KOPT-K1 (cell line): Measurements from ENCODE around the gene HBD.
"Not testable (repeated sequence)": the region's sequence is repeated elsewhere in the genome, so short reads cannot be mapped to it uniquely, and the experiment has no call there.

Source experiments
- H3K27ac ChIP-seq: fragments of 200-600 bp; sonication (generic); 2 replicates; pipeline ENCODE4 v1.5.1; 2016; ENCODE audit warnings: antibody characterized with exemption, mild to moderate bottlenecking, low read depth, low read length; ENCODE audit not compliant: poor library complexity, severe bottlenecking
- H3K36me3 ChIP-seq: fragments of 200-600 bp; sonication (generic); 2 replicates; pipeline ENCODE4 v1.5.1; 2017; ENCODE audit warnings: antibody characterized with exemption, mild to moderate bottlenecking, low read length, moderate library complexity; ENCODE audit not compliant: insufficient read depth
- H3K9me3 ChIP-seq: fragments of 200-600 bp; sonication (generic); 2 replicates; pipeline ENCODE4 v1.5.1; 2017; ENCODE audit warnings: antibody characterized with exemption, low read length, mild to moderate bottlenecking; ENCODE audit not compliant: insufficient read depth, poor library complexity, severe bottlenecking

HBD gene

DNA sequence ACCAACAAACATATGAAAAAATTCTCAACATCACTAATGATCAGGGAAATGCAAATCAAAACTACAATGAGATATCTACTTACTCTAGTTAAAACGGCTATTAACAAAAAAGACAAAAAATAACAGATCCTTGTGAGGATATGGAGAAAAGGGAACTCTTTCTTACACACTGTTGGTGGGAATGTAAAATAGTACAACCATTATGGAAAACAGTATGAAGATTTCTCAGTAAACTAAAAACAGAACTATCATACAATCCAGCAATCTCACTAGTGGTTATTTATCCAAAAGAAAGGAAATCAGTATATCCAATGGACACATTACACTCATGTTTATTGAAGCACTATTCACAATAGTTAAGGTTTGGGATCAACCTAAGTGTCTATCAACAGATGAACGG is 31.5 kb upstream of the HBD start:
- Histone ChIP-seq H3K36me3 (no peaks in the 10 kb centered on the region), H3K27ac (no peak overlapping the region), H3K9me3 (no peaks in the 10 kb centered on the region)

DNA sequence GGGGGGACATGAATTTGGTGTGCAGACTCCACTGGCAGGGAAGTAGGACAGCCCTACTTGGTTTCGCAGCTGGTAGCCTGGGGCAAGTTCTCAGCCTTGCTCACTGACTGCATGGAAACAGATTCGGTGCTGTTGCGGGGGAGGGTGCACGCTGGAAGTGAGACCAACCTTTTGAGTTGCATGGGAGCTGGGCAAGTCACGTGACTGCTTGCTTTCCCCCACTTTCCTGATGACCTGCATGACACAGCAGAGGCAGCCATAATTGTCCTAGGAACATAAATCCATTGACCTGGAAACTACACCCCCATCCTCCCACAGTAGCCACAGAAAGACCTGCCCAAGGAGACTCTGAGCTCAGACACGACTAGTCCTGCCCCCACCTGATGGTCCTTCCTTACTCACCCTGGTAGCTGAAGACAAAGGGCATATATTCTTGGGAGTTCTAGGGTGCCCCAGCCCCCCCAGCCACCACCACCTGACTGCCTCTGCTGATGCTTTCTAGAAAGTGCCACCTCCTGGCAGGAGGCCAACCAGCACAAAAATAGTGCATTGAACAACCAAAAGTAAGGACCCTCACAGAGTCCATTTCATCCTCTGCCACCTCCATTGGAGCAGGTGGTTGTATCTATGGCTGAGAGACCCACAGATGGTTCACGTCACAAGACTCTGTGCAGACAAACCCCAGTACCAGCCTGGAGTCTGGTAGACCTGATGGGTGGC is 24.4 kb upstream of the HBD start:
- no peaks in the 10 kb centered on the region for H3K9me3 ChIP-seq
- H3K27ac ChIP-seq: no peak overlapping the region
- H3K36me3 ChIP-seq: no peaks in the 10 kb centered on the region

DNA sequence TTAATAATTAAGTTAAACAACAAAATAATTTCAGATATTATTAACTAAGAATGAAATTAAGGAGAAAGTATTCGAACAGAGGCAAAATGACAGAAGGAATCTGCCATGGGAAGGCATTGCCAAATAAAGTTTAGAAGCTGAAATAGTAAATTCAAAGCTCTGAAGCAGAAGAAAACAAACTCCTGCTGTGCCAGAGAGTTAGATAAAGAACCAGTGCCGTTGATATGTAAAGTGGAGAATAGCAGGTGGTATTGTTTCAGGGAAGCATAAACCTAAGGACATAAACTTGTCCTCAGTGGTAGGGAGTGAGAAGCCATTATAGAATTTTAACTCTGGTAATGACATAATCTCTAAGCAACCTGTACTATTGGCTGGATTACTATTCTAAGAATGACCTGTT is 23.0 kb upstream of the HBD start:
- no peak overlapping the region for H3K27ac ChIP-seq
- no peaks in the 10 kb centered on the region for H3K9me3 ChIP-seq
- no peaks in the 10 kb centered on the region for H3K36me3 ChIP-seq

DNA sequence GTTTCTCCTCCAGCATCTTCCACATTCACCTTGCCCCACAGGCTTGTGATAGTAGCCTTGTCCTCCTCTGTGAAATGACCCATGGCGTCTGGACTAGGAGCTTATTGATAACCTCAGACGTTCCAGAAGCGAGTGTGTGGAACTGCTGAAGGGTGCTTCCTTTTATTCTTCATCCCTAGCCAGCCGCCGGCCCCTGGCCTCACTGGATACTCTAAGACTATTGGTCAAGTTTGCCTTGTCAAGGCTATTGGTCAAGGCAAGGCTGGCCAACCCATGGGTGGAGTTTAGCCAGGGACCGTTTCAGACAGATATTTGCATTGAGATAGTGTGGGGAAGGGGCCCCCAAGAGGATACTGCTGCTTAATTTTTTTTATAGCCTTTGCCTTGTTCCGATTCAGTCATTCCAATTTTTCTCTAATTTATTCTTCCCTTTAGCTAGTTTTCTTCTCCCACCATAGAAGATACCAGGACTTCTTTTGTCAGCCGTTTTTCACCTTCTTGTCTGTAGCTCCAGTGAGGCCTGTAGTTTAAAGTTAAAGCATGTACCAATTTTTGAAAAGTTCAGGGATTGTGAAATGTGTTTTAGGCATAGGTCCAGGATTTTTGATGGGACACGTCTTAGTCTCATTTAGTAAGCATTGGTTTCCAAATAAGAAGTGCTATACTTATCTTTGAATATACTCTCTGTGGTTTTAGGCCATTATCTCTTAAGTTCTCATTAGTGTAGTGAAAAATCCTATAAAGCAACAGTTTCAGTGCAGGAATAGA is 20.5 kb upstream of the HBD start, which contains the start of gene HBG2:
TSS of gene HBG2 (minus strand) at position 136 of the 768 bp plus-strand sequence. CDS start at position 83, 53 bp downstream.
- not testable (repeated sequence) for H3K36me3 ChIP-seq, H3K27ac ChIP-seq, H3K9me3 ChIP-seq

DNA sequence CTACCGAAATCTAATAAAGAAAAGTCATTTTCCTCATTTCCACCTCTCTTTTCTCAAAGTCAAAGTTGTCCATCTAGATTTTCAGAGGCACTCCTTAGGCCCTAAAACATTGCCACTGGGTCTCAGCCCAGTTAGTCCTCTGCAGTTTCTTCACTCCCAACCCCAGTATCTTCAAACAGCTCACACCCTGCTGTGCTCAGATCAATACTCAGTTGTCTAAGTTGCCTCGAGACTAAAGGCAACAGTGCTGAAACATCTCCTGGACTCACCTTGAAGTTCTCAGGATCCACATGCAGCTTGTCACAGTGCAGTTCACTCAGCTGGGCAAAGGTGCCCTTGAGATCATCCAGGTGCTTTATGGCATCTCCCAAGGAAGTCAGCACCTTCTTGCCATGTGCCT is 19.7 kb upstream of the HBD start:
- not testable (repeated sequence) for H3K27ac ChIP-seq, H3K36me3 ChIP-seq, H3K9me3 ChIP-seq

DNA sequence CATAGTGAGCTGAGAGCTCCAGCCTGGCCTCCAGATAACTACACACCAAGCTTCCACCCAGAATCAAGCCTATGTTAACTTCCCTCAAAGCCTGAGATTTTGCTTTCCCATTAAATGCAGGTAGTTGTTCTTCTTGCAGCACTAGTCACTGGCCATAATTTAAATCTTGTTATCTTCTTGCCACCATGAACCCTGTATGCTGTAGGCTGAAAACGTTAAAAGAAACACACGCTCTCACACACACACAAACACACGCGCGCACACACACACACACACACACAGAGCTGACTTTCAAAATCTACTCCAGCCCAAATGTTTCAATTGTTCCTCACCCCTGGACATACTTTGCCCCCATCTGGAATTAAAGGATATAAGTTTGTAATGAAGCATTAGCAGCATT is 19.2 kb upstream of the HBD start:
- not testable (repeated sequence) for H3K9me3 ChIP-seq, H3K27ac ChIP-seq, H3K36me3 ChIP-seq

DNA sequence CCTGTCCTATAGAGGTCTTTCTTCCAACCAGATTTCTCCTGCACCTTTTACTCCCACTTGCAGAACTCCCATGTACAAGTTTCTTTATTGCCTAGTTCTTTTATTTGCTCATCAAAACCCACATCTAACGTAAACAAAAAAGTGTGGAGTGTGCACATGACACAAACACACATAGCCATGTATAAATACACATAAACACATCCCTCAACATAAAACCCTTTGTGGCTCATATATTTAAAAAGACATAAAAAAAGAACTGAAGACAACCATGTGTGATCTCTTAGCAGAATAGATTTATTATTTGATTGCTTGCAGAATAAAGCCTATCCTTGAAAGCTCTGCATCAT is 18.6 kb upstream of the HBD start:
- no peaks in the 10 kb centered on the region for H3K9me3 ChIP-seq
- no peak overlapping the region for H3K27ac ChIP-seq

DNA sequence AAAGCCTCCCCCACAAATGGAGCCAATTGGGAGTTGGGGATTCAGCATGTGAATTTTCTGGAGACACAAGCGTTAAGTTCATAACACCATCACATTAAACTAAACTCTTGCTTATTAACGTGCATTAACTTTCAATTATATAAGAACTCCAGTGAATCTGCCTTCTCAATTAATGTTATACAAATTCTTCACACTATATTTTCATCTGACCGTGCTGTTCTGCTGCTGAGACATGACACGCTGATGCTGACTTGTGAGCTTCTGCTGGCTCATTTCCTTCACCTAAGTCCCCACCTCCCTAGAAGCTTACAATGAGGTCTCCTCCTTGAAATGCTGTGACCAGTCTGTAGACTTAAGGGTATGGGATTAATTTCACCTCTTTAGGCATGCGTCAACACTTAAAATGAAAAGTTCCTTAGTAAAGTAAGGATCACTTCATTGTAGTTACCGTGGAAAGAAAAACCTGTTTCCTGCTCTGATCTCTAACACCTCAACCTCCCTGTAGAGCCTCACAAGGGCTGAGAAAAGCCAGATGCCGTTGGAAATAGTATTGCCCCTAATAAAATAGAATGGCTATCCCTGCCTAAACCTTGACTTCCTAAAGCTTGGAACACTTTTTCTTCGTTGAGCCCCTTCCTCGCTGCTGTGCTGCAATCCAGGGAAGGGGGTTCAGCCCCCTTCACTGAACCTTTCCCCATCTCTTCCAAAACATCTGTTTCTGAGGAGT is 18.1 kb upstream of the HBD start:
- no peaks in the 10 kb centered on the region for H3K36me3 ChIP-seq
- H3K9me3 ChIP-seq: no peaks in the 10 kb centered on the region
- H3K27ac ChIP-seq: no peak overlapping the region

More for the DNA sequence above, 18.6 kb upstream of the HBD start:
- H3K36me3 ChIP-seq: no peaks in the 10 kb centered on the region

DNA sequence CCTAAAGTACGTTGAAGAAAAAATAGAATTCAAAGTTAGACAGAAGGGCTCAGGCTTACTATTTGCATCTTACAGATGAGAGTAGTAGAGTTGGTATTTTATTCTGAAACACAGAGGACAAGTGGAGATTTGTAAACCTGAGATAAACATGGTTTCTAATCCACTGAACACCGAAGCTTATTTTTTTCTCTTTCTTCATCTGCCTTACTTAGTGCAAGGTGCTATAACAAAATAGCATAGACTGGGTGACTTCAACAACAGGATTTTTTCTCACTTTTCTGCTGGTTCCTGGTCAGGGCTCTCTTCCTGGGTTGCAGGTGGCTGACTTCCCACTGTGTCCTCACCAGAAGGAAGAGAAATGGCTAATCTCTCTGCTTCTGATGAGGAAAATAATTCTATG is 17.5 kb upstream of the HBD start:
- Histone ChIP-seq H3K9me3 (no peaks in the 10 kb centered on the region), H3K27ac (no peak overlapping the region), H3K36me3 (no peaks in the 10 kb centered on the region)

DNA sequence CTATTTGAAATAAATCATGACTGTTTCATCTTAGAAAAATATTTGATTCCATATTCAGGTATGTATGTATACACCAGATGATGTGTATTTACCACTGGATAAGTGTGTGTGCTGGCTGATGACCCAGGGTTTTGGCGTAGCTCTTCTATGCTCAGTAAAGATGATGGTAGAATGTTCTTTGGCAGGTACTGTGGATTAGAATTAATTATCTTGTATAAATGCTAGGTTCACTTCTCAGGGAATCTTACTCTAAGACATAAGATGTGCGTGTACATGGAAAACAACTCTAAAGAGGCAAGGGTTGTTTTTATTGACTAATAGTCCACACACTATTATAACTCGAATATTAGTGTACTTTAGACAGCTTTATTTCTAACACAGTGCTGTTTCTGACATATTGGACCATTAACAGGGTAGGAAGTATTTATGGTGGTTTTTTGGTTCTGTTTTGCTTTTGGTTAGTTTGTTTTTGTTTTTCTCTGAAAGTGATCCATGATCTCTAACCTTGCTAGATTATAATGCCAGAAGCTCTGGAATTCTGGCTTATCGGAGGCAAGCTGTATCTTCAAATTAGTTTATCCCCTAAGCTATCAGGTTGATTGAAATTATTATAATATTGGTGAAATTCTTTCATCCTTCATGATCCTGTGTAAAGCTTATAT is 16.4 kb upstream of the HBD start:
- H3K27ac ChIP-seq: no peak overlapping the region
- H3K9me3 ChIP-seq: no peaks in the 10 kb centered on the region
- no peaks in the 10 kb centered on the region for H3K36me3 ChIP-seq

DNA sequence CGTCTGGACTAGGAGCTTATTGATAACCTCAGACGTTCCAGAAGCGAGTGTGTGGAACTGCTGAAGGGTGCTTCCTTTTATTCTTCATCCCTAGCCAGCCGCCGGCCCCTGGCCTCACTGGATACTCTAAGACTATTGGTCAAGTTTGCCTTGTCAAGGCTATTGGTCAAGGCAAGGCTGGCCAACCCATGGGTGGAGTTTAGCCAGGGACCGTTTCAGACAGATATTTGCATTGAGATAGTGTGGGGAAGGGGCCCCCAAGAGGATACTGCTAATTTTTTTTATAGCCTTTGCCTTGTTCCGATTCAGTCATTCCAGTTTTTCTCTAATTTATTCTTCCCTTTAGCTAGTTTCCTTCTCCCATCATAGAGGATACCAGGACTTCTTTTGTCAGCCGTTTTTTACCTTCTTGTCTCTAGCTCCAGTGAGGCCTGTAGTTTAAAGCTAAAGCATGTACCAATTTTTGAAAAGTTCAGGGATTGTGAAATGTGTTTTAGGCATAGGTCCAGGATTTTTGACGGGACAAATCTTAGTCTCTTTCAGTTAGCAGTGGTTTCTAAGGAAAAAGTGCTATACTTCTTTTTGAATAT is 15.6 kb upstream of the HBD start, which contains the start of gene HBG1:
TSS of gene HBG1 (minus strand) at position 51 of the 590 bp plus-strand sequence. CDS start 53 bp downstream, outside the sequence.
- H3K27ac ChIP-seq, H3K9me3 ChIP-seq, H3K36me3 ChIP-seq: not testable (repeated sequence)

DNA sequence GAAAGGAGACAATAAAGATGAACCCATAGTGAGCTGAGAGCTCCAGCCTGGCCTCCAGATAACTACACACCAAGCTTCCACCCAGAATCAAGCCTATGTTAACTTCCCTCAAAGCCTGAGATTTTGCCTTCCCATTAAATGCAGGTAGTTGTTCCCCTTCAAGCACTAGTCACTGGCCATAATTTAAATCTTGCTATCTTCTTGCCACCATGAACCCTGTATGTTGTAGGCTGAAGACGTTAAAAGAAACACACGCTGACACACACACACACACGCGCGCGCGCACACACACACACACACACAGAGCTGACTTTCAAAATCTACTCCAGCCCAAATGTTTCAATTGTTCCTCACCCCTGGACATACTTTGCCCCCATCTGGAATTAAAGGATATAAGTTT is 14.2 kb upstream of the HBD start:
- H3K36me3 ChIP-seq, H3K9me3 ChIP-seq, H3K27ac ChIP-seq: not testable (repeated sequence)

DNA sequence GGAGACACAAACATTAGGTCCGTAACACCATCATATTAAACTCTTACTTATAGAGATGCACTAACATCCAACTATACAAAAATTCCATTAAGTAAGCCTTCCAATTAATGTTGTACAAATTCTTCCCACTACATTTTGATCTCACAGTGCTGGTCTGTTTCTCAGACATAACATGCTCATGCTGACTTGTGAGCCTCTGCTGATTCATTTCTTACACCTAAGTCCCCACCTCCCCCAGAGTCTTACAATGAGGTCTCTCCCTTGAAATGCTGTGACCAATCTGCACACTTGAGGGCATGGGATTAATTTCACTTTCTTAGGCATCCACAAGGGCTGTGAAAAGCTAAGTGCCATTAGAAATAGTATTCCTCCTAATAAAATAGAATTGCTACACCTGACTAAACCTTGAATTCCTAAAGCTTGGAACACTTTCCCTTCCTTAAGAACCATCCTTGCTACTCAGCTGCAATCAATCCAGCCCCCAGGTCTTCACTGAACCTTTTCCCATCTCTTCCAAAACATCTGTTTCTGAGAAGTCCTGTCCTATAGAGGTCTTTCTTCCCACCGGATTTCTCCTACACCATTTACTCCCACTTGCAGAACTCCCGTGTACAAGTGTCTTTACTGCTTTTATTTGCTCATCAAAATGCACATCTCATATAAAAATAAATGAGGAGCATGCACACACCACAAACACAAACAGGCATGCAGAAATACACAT is 13.3 kb upstream of the HBD start:
- Histone ChIP-seq H3K27ac (no peak overlapping the region), H3K9me3 (no peaks in the 10 kb centered on the region), H3K36me3 (no peaks in the 10 kb centered on the region)

DNA sequence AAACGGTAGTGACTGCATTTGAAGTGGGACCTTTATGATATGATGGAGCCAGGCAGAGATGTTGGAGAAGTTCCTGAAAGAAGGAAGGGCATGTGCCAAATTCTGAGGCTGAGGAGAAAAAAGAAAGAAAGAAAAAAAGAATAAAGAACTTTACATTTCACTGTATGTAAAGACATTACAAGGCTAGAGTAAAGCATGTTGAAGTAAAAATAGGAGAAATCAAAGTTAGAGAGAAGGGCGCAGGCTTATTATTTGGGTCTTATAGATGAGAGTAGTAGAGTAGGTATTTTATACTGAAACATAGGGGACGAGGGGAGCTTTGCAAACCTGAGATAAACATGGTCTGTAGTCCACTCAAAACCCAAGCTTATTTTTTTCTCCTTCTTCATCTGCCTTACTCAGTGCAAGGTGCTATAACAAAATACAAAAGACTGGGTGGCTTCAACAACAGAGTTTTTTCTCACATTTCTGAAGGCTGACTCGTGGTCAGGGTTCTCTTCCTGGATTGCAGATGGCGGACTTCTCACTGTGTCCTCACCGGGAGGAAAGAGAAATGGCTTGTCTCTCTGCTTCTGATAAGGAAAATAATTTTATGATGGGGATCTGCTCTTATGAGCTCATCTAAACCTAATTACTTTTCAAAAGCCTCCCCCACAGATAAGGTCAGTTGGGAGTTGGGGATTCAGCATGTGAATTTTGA is 12.6 kb upstream of the HBD start:
- no peaks in the 10 kb centered on the region for H3K36me3 ChIP-seq
- H3K27ac ChIP-seq: no peak overlapping the region
- no peaks in the 10 kb centered on the region for H3K9me3 ChIP-seq
